Measurements from ENCODE around the gene LRIT2.

DNA sequence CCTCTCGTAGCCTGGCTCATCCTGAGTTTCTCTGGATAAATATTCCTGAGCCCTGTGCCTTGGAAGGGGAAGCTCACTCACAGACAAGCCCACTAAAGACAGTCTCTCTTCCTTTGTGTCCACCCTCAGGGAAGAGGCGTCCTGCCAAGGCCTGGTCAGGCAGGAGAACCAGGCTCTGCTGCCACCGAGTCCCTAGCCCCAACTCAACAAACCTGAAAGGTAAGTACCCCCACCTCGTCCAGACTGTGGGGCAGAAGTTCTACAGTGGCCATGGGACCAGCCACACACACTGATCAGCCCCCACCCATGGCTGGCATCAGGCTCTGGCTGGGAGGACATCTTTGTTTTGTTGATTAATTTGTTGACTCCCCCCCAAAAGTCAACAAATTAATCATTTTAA is 49.0 kb downstream of the LRIT2 start:
- TF ChIP-seq, protein P1, sequence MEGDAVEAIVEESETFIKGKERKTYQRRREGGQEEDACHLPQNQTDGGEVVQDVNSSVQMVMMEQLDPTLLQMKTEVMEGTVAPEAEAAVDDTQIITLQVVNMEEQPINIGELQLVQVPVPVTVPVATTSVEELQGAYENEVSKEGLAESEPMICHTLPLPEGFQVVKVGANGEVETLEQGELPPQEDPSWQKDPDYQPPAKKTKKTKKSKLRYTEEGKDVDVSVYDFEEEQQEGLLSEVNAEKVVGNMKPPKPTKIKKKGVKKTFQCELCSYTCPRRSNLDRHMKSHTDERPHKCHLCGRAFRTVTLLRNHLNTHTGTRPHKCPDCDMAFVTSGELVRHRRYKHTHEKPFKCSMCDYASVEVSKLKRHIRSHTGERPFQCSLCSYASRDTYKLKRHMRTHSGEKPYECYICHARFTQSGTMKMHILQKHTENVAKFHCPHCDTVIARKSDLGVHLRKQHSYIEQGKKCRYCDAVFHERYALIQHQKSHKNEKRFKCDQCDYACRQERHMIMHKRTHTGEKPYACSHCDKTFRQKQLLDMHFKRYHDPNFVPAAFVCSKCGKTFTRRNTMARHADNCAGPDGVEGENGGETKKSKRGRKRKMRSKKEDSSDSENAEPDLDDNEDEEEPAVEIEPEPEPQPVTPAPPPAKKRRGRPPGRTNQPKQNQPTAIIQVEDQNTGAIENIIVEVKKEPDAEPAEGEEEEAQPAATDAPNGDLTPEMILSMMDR (IDR thresholded peaks at IDR 0.05): no peak
- TF ChIP-seq POLR2AphosphoS5 (IDR thresholded peaks at IDR 0.05): no peak

Data from prostate gland (tissue), 2 donors.